Spinal cord (tissue), 10 donors: ENCODE results near the gene KCNA2. TPM values are rescaled to one million over a fixed set of nuclear protein-coding genes. Genes with fewer than 3 reads are reported as not detected.

Source experiments
- DNase-seq, 6 donors: peaks; one replicate each; pipeline versions ENCODE4 v3.0.0 to v3.0.0-alpha.2; 2013 to 2015; ENCODE audit warnings: low spot score in 6 of 6, low read depth in 4 of 6
- H3K27ac ChIP-seq: one replicate; pipeline ENCODE4 v1.5.1; 2013; ENCODE audit warnings: low read depth, low read length, control low read depth
- H3K27me3 ChIP-seq: one replicate; pipeline ENCODE4 v1.6.1; 2013; ENCODE audit warnings: low read length; ENCODE audit not compliant: control insufficient read depth, insufficient read depth
- H3K36me3 ChIP-seq: one replicate; pipeline ENCODE4 v1.6.1; 2013; ENCODE audit warnings: low read length; ENCODE audit not compliant: control insufficient read depth, insufficient read depth
- H3K4me1 ChIP-seq: one replicate; pipeline ENCODE4 v1.6.1; 2013; ENCODE audit warnings: low read length; ENCODE audit not compliant: control insufficient read depth, insufficient read depth
- H3K4me3 ChIP-seq: one replicate; pipeline ENCODE4 v1.5.1; 2013; ENCODE audit warnings: low read depth, low read length, control low read depth
- H3K9me3 ChIP-seq: one replicate; pipeline ENCODE4 v1.6.1; 2013; ENCODE audit warnings: low read length; ENCODE audit not compliant: control insufficient read depth, insufficient read depth
- WGBS: methylation state at CpG from one replicate; pipeline ENCODE4 v1.1.5; 2013; ENCODE audit warnings: missing lambda C conversion rate; ENCODE audit not compliant: insufficient coverage; 5-methylcytosine and 5-hydroxymethylcytosine counted together
- polyA plus RNA-seq, 2 donors: library from polyadenylated mRNA; unstranded; fragments of 120-200 nt; gene quantifications; one replicate each; pipeline ENCODE4 v1.2.1, GENCODE V29; 2013; ENCODE audit not compliant: insufficient read length in 2 of 2
- total RNA-seq, 2 donors: library from RNA; depleted of rRNA in 1 of 2; stranded (reverse); fragments of 120-200 nt in 1 of 2; fragments of >200 nt in 1 of 2; gene quantifications; one replicate each; pipeline versions ENCODE4 v1.2.3 to v1.2.4, GENCODE V29; 2013 to 2014
- donor health status: healthy.

KCNA2 gene
- total and polyA plus RNA-seq, 4 donors, result 10.2 to 36.6 (median 22.1) TPM

DNA sequence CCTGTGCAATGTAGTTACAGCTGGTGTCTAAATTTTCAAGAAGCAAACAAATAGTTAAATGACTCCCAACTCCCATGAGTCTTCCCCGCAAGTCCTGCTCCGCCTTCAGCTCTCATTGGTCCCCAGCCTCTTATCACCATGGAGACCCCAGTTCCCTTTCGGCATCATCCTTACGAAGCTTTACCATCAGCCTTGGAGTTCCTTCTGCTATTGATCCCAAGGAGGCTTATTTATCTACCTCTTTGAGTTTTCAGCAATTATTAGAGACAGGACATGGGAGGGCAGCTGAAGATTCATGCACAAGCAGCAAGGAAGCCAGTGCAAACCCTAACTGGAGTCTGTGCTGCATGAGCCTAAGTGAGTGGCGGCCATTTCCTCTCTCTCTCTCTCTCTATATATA, 12.3 kb downstream of the KCNA2 start:
- Histone ChIP-seq H3K27me3 (no peaks in the 10 kb centered on the region), H3K27ac (no peak overlapping the region), H3K9me3 (no peaks in the 10 kb centered on the region), H3K4me3 (no peak overlapping the region), H3K4me1 (peaks cover 15% of the 10 kb centered on the region), H3K36me3 (peaks cover 9% of the 10 kb centered on the region)
- DNase-seq, result peak in 3 of 6 donors; percentile 45 to 96 (median 91)
- 21% methylated on average over 2 of the region's 5 CpGs for WGBS

DNA sequence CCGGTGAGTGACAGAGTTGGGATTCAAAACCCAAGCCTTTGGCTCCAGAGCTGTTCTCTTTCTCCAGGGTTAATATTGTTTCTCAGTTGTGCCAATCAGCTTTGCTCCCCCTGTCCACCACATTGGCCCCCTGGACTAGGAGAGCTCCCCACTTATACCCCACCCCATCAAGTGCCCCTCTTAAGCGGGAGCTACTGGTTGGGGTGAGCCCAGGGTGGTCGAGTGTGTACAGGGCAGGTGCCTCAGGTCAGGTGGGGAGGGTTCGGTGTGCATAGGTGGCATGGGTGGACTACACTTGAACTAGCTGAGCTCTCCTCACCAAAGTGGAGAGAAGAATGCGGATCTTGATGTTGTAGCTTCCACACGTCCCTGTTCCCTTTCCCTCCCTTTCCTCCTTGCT, 14.2 kb downstream of the KCNA2 start:
- WGBS, result 67% methylated on average over 3 of the region's 6 CpGs

DNA sequence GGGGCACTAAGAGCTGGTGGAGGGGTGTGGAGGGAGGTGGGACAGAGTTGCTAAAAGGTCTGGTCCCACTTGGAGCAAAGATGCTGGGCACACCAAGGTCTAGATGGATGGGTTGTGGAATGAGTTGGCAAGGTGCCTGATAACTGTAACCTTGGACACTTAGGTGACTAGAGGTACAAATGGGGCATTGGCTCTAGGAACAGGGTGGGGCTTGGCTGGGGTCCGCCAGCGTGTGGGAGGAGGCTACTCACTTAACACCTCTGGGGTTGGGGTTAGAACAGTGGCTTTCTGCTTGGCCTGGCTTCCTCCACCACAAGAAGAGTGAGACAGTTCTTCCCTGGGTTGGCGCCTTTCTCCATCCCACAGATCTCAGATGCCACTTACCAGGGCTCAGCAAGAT, 17.2 kb downstream of the KCNA2 start:
- H3K4me1 ChIP-seq, result no peaks in the 10 kb centered on the region

More for the DNA sequence above, 14.2 kb downstream of the KCNA2 start:
- peaks cover 11% of the 10 kb centered on the region for H3K4me1 ChIP-seq
- no peak for DNase-seq
- H3K36me3 ChIP-seq, result peaks cover 3% of the 10 kb centered on the region
- no peak overlapping the region for H3K27ac ChIP-seq
- H3K4me3 ChIP-seq, result no peak overlapping the region
- no peaks in the 10 kb centered on the region for H3K27me3 ChIP-seq
- no peaks in the 10 kb centered on the region for H3K9me3 ChIP-seq

DNA sequence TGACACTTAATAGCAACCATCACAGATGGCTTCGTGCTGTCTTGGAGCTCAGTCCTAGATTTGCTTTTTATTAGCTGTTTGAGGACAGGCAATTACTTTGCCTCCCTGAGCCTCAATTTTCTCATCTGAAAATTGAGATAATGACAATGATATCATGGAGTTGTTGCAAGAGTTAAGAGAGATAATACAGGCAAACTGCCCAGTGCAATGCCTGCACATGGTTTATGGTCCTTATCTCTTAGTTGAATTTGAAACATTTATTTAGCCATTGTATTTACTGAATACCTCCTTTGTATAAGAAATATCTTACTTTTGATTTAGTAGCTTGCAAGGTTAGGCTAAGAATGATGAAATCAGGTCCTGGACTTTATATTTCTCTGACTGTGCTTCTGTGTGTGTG, 17.7 kb downstream of the KCNA2 start:
- no peaks in the 10 kb centered on the region for H3K9me3 ChIP-seq
- H3K4me3 ChIP-seq, result no peak overlapping the region
- DNase-seq, result no peak
- WGBS, result 80% methylated on average over 1 of the region's 1 CpG
- no peaks in the 10 kb centered on the region for H3K4me1 ChIP-seq
- no peak overlapping the region for H3K27ac ChIP-seq
- peaks cover 6% of the 10 kb centered on the region for H3K36me3 ChIP-seq
- H3K27me3 ChIP-seq, result no peaks in the 10 kb centered on the region

More for the DNA sequence above, 17.2 kb downstream of the KCNA2 start:
- H3K9me3 ChIP-seq, result no peaks in the 10 kb centered on the region
- no CpG with 5 or more reads among the region's 3 CpGs for WGBS
- peaks cover 5% of the 10 kb centered on the region for H3K36me3 ChIP-seq
- H3K4me3 ChIP-seq, result no peak overlapping the region
- H3K27me3 ChIP-seq, result no peaks in the 10 kb centered on the region
- DNase-seq, result no peak
- no peak overlapping the region for H3K27ac ChIP-seq

DNA sequence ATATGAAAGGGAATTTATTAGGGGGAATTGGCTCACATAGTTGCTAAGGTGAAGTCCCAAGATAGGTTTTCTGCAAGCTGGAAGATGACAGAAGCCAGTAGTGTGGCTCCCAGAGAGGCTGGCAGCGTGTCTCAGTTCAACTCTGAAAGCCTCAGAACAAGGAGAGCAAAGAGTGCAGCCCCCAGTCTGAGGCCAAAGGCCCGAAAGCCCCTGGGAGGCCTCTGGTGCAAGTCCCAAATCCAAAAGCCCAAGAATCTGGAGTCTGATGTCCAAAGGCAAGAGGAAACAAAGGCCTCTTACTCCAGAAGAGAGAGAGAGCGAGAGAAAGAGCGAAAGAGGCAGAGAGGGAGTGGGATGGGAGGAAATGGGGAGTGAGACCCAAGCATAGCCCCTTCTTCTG, 18.3 kb downstream of the KCNA2 start:
- Histone ChIP-seq H3K4me1 (peaks cover 1% of the 10 kb centered on the region), H3K36me3 (peaks cover 4% of the 10 kb centered on the region), H3K4me3 (no peak overlapping the region), H3K27ac (no peak overlapping the region), H3K27me3 (no peaks in the 10 kb centered on the region), H3K9me3 (no peaks in the 10 kb centered on the region)
- 79% methylated on average over 4 of the region's 4 CpGs for WGBS
- no peak for DNase-seq

DNA sequence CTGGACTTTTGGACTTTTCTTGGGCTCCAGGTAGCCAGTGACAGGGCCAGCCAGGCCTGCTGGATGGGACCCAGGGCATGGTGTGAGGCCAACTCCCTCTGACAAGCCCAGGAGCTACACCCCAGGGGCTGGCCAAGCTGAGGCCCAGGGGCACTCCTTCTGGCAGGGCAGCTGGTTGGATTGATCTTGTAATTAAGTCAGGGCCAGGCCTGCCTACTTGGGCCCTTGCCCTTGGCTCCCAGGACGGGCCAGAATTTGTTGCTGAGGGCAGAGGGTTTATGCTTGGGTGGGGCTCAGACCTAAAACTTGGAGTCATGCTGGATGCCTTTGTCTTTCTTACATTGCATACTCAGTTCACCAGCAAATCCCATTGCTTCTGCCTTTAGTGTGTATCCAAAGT, 20.7 kb downstream of the KCNA2 start:
- Histone ChIP-seq H3K36me3 (peaks cover 3% of the 10 kb centered on the region), H3K27me3 (no peaks in the 10 kb centered on the region), H3K27ac (no peak overlapping the region), H3K9me3 (no peaks in the 10 kb centered on the region), H3K4me1 (peaks cover 14% of the 10 kb centered on the region), H3K4me3 (no peak overlapping the region)
- 80% methylated on average over 1 of the region's 1 CpG for WGBS
- DNase-seq, result peak in 1 of 6 donors; percentile 23

DNA sequence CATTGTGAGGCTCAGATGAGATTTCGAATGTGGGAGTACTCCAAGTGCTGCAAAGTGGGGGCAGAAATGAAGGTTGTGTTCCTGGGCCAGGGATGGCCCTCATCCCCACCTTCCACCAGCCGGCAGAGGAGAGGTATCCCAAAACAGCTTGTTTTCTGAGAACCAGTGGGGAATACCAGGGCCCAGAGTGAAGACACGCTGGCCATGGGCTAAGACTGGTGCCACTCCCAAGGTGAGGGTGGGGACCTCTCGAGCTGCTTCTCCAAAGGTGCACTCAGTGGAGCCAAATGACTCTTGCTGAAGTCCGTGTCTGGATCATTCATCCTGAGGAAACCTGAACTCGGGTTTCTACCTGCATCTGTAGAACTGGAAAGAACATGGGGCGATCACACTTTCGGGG, 22.1 kb downstream of the KCNA2 start:
- WGBS, result 94% methylated on average over 6 of the region's 8 CpGs
- Histone ChIP-seq H3K4me3 (no peak overlapping the region), H3K9me3 (no peaks in the 10 kb centered on the region), H3K4me1 (peaks cover 14% of the 10 kb centered on the region), H3K27me3 (no peaks in the 10 kb centered on the region), H3K27ac (no peak overlapping the region), H3K36me3 (peaks cover 3% of the 10 kb centered on the region)
- no peak for DNase-seq

DNA sequence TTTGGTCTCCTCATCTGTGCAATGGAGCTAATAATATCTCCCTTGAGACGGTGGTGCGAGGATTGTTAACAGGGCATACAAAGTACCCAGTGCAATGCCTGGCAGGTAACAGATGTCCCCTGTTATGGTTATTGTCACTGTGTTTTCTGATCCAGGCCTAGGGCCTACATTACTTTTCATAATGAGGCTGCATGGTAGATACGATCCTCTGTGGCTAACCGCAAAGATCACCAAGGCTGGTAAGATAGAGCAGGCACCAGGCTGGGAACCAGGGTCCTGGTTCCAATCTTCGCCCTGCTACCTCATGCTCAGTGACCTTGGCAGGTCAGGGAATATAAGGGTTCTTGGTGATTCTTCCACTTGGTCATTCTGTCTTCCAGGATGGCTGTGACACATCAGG, 22.7 kb downstream of the KCNA2 start:
- no peak overlapping the region for H3K27ac ChIP-seq
- DNase-seq, result no peak
- H3K4me3 ChIP-seq, result no peak overlapping the region
- 99% methylated on average over 5 of the region's 5 CpGs for WGBS
- peaks cover 3% of the 10 kb centered on the region for H3K36me3 ChIP-seq
- no peaks in the 10 kb centered on the region for H3K9me3 ChIP-seq
- peaks cover 14% of the 10 kb centered on the region for H3K4me1 ChIP-seq
- H3K27me3 ChIP-seq, result no peaks in the 10 kb centered on the region

DNA sequence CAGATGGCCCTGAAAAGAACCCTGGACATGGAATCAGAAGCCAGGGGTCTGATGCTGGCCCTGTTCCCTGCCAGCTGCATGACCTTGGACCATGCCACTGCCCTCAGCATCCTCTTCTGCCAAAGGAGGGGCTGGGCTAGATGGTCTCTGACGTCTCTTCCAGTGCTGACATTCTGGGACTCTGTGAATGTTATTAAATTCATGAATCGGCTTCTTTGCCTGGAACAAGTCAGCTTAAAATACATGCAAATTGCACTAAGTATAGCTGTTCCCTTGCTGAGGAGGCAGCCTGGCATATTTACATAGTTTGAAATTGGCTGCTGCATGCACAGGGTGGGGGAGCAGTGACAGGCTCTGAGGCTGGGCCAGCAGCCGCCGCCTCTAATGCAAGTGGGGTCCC, 23.8 kb downstream of the KCNA2 start:
- H3K27ac ChIP-seq, result no peak overlapping the region
- 61% methylated on average over 3 of the region's 4 CpGs for WGBS
- H3K36me3 ChIP-seq, result peaks cover 3% of the 10 kb centered on the region
- H3K4me3 ChIP-seq, result no peak overlapping the region
- no peaks in the 10 kb centered on the region for H3K27me3 ChIP-seq
- H3K9me3 ChIP-seq, result no peaks in the 10 kb centered on the region
- DNase-seq, result peak in 2 of 6 donors; percentile 50 to 86
- peaks cover 14% of the 10 kb centered on the region for H3K4me1 ChIP-seq

DNA sequence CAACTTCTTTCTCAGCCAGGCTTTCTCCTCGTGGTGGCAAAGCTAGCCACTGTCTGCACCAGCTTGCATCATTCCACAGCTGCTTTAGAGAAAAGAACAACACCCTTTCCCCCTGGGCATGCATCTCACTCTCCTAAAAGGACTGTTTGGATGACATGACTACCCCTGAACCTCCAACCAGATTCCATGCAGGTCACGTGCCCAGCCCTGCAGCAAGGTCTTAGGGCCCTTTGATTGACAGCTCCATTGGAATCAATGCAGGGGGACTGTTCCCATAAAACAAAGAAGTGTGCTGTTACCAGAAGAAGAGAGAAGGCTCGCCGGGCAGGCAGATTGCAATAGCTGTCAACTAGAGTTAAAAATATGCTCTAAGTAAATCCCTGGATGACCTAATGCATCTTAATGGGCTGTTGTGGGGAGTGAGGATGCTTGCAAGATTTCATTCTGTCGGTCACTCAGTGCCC, 24.4 kb downstream of the KCNA2 start:
- peak in 2 of 6 donors; percentile 55 to 72 for DNase-seq
- 30% methylated on average over 4 of the region's 5 CpGs for WGBS
- Histone ChIP-seq H3K27me3 (no peaks in the 10 kb centered on the region), H3K9me3 (no peaks in the 10 kb centered on the region), H3K4me1 (peaks cover 14% of the 10 kb centered on the region), H3K4me3 (no peak overlapping the region), H3K36me3 (peaks cover 3% of the 10 kb centered on the region), H3K27ac (no peak overlapping the region)
